Progenitor cell of endocrine pancreas (in vitro differentiated cells): ENCODE data around the gene PLEKHO2. TPM values are rescaled to one million over a fixed set of nuclear protein-coding genes. Genes with fewer than 3 reads are reported as not detected.

Experiments
- DNase-seq: peaks from one replicate; pipeline ENCODE4 v3.0.0; 2021; ENCODE audit warnings: low spot score; ENCODE audit not compliant: unreplicated experiment
- H3K27ac Mint-ChIP-seq: 2 replicates; pipeline ENCODE4 v1.8.0; 2021; ENCODE audit warnings: mild to moderate bottlenecking, moderate library complexity, mixed read lengths
- H3K27me3 Mint-ChIP-seq: 2 replicates; pipeline ENCODE4 v1.8.0; 2021; ENCODE audit warnings: mixed read lengths
- H3K36me3 Mint-ChIP-seq: 2 replicates; pipeline ENCODE4 v1.8.0; 2022; ENCODE audit warnings: mixed read lengths; ENCODE audit not compliant: insufficient read depth
- H3K4me1 Mint-ChIP-seq: 2 replicates; pipeline ENCODE4 v1.8.0; 2021; ENCODE audit warnings: low read depth, mixed read lengths
- H3K4me3 Mint-ChIP-seq: 2 replicates; pipeline ENCODE4 v1.8.0; 2021; ENCODE audit warnings: low read depth, mild to moderate bottlenecking, moderate library complexity, mixed read lengths
- H3K9me3 Mint-ChIP-seq: 2 replicates; pipeline ENCODE4 v1.8.0; 2021; ENCODE audit warnings: low read depth, mixed read lengths
- total RNA-seq: library from RNA; stranded (reverse); gene quantifications from 2 replicates; pipeline ENCODE4 v1.2.1, GENCODE V29; 2021
- TF ChIP-seq, protein P1 (sequence below): fragments of 200-600 bp; sonication (generic); IDR thresholded peaks from one replicate; pipeline ENCODE4 v1.5.0; 2021; ENCODE audit warnings: antibody characterized with exemption, mild to moderate bottlenecking; ENCODE audit not compliant: unreplicated experiment

Gene PLEKHO2
- total RNA-seq, 1 donor from 2014 or later = 9.6 TPM

DNA sequence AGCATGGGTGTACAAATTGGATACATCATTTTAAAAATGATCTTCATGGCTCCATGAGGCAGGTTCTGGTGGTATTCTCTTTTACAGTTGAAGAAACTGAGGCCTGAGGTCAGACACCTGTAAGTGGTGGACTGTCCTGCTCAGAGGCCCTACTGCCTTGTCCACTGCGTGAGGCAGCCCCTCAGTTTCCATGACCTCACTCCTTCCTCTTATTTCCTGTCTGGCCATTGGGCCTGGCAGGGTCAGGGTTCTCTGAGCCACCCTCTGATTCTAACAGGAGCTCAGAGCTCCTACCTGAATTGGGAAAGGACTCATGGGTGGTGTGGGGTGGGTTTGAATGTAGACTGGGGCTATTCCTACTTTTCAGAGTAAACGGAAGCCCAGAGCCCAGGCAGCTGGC lies 17.5 kb downstream of the PLEKHO2 start:
- H3K9me3 Mint-ChIP-seq = no peaks in the 10 kb centered on the region
- no peak for DNase-seq
- H3K27ac Mint-ChIP-seq = no peak overlapping the region
- peaks cover 16% of the 10 kb centered on the region for H3K4me1 Mint-ChIP-seq
- H3K4me3 Mint-ChIP-seq = no peak overlapping the region
- H3K27me3 Mint-ChIP-seq = no peaks in the 10 kb centered on the region
- no peaks in the 10 kb centered on the region for H3K36me3 Mint-ChIP-seq
- TF ChIP-seq, protein P1, sequence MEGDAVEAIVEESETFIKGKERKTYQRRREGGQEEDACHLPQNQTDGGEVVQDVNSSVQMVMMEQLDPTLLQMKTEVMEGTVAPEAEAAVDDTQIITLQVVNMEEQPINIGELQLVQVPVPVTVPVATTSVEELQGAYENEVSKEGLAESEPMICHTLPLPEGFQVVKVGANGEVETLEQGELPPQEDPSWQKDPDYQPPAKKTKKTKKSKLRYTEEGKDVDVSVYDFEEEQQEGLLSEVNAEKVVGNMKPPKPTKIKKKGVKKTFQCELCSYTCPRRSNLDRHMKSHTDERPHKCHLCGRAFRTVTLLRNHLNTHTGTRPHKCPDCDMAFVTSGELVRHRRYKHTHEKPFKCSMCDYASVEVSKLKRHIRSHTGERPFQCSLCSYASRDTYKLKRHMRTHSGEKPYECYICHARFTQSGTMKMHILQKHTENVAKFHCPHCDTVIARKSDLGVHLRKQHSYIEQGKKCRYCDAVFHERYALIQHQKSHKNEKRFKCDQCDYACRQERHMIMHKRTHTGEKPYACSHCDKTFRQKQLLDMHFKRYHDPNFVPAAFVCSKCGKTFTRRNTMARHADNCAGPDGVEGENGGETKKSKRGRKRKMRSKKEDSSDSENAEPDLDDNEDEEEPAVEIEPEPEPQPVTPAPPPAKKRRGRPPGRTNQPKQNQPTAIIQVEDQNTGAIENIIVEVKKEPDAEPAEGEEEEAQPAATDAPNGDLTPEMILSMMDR = no peak

DNA sequence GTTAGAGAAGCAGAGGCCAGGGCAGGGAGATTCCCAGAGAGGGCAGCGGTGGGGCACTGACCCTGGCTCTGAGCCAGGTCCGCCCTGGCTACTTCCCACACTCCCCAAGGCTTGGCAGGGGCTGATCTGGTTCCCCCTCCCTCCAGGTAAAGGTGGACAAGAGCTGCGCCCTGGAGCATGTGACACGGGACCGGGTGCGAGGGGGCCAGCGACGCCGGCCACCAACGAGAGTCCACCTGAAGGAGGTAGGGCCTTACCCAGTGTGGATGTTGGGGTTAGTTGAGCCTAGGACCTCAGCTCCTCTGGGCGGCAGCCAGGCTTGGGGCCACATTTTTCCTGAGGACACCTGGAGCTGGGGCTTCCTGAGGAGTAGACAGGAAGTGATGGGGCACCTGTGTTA lies 19.6 kb downstream of the PLEKHO2 start:
- Mint-ChIP-seq H3K4me1 (peaks cover 12% of the 10 kb centered on the region), H3K36me3 (no peaks in the 10 kb centered on the region), H3K4me3 (no peak overlapping the region), H3K27me3 (no peaks in the 10 kb centered on the region), H3K27ac (no peak overlapping the region), H3K9me3 (no peaks in the 10 kb centered on the region)
- DNase-seq = no peak
- TF ChIP-seq, protein P1 = no peak

DNA sequence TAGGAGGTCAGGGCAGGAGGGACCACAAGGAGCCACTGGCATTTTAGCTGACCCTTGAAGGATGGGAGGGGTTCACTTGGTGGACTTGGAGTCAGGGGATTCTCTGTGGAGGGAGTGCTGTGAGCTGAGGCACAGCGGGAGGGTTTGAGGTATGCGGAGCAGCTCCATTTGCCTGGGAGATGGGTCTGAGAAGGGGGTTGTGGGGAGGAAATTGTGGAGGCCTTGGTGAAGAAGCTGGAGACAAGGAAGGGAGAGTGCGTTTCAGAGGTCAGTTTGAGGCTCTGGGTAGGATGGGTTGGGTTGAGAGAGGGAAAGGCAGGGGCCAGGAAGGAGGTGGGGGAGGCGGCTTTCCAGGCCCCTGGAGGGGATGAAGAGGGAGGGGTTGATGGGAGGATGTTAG lies 20.2 kb downstream of the PLEKHO2 start:
- no peak for DNase-seq
- no peak overlapping the region for H3K4me3 Mint-ChIP-seq
- peaks cover 7% of the 10 kb centered on the region for H3K4me1 Mint-ChIP-seq
- TF ChIP-seq, protein P1 = no peak
- H3K9me3 Mint-ChIP-seq = no peaks in the 10 kb centered on the region
- no peaks in the 10 kb centered on the region for H3K27me3 Mint-ChIP-seq
- no peak overlapping the region for H3K27ac Mint-ChIP-seq
- no peaks in the 10 kb centered on the region for H3K36me3 Mint-ChIP-seq

DNA sequence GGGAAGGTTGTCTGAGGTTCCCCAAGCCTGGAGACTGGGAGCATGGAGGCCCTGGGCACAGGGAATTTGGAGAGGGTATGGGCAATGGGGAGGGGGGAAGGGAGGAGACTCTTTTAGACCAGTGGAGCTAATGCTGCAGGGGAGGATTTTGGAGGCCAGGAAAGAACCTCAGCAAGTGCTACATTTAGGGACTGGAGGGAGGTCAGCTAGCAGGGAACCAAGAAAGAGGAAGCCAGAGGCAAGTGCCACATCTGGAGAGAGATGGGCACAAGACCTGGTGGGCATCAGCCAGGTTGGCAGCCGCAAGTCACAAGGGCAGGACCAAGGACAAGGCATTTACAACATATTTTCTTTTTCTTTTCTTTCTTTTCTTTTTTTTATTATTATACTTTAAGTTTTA lies 20.7 kb downstream of the PLEKHO2 start:
- Mint-ChIP-seq H3K36me3 (no peaks in the 10 kb centered on the region), H3K4me3 (no peak overlapping the region), H3K9me3 (no peaks in the 10 kb centered on the region), H3K27ac (no peak overlapping the region), H3K27me3 (no peaks in the 10 kb centered on the region), H3K4me1 (peaks cover 2% of the 10 kb centered on the region)
- TF ChIP-seq, protein P1 = no peak
- no peak for DNase-seq

DNA sequence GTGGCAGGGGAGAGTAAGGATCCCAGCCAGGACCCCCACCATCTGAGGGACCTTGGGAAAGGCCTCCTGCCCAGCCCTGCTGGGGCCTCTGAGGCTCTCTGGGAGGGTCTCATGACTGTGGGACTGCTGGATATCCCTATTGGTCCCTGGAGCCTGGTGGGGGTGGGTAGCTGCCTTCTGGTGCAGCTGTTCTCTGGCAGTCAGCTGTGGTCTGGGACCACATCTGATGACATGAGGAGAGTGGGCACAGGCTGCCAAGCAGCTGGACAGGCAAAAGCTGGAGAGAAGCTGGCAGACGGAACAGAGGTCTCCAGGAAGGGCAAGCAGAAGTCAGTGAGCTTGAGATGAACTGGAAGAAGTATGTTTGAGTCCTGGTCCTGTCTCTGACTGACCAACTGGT lies 22.4 kb downstream of the PLEKHO2 start:
- TF ChIP-seq, protein P1 = no peak
- no peaks in the 10 kb centered on the region for H3K4me1 Mint-ChIP-seq
- no peaks in the 10 kb centered on the region for H3K27me3 Mint-ChIP-seq
- H3K4me3 Mint-ChIP-seq = no peak overlapping the region
- H3K36me3 Mint-ChIP-seq = no peaks in the 10 kb centered on the region
- no peak overlapping the region for H3K27ac Mint-ChIP-seq
- no peak for DNase-seq
- H3K9me3 Mint-ChIP-seq = no peaks in the 10 kb centered on the region
